WTC11 (cell line): ENCODE results near the gene DPP4. TPM values are rescaled to one million over a fixed set of nuclear protein-coding genes. Genes with fewer than 3 reads are reported as not detected.
A peak's percentile ranks its signal among the peaks of the same experiment; 100 is the strongest.

Source experiments
- ATAC-seq: fragments of 200-7000 bp; cut with Tn5 transposase; 2 replicates; pipeline ENCODE4 v1.10.0; 2021; ENCODE audit warnings: mild to moderate bottlenecking, moderate library complexity
- CTCF ChIA-PET: fragments of 300-600 bp; sonication (Branson Sonifier 250); formaldehyde crosslinking; loops from one replicate; lab custom pipeline; 2021; ENCODE audit warnings: antibody characterized with exemption; lab: Charles Lee
- POLR2A ChIA-PET: fragments of 350-600 bp; sonication (Branson Sonifier 250); formaldehyde crosslinking; loops from one replicate; lab custom pipeline; 2021; ENCODE audit warnings: antibody characterized with exemption; lab: Charles Lee
- DNase-seq: peaks from one replicate; pipeline ENCODE4 v3.0.0; 2021; ENCODE audit warnings: low spot score
- H3K27ac Mint-ChIP-seq: 2 replicates; pipeline ENCODE4 v1.8.0; 2021; ENCODE audit warnings: mixed read lengths
- H3K27me3 Mint-ChIP-seq: 2 replicates; pipeline ENCODE4 v1.8.0; 2021; ENCODE audit warnings: low read depth, mild to moderate bottlenecking, moderate library complexity, mixed read lengths
- H3K36me3 Mint-ChIP-seq: 2 replicates; pipeline ENCODE4 v1.8.0; 2021; ENCODE audit warnings: mixed read lengths
- H3K4me1 Mint-ChIP-seq: 2 replicates; pipeline ENCODE4 v1.8.0; 2022; ENCODE audit warnings: mixed read lengths
- H3K4me3 Mint-ChIP-seq: 2 replicates; pipeline ENCODE4 v1.8.0; 2021; ENCODE audit warnings: mild to moderate bottlenecking, moderate library complexity, mixed read lengths
- H3K9me3 Mint-ChIP-seq: 2 replicates; pipeline ENCODE4 v1.8.0; 2021; ENCODE audit warnings: mixed read lengths
- ELF4 ChIP-seq: sonication (generic); formaldehyde crosslinking; IDR thresholded peaks from 2 replicates; pipeline ENCODE4 v1.8.1; 2022; ENCODE audit warnings: low read depth, mild to moderate bottlenecking, moderate library complexity, missing genetic modification reagents
- EMX1 ChIP-seq: fragments of 250-450 bp; sonication (Bioruptor Pico); IDR thresholded peaks from 2 replicates; pipeline ENCODE4 v1.8.0; 2021; ENCODE audit warnings: mild to moderate bottlenecking
- ESRRA ChIP-seq: sonication (generic); formaldehyde crosslinking; IDR thresholded peaks from 2 replicates; pipeline ENCODE4 v1.8.1; 2022; ENCODE audit warnings: mild to moderate bottlenecking, missing genetic modification reagents, borderline replicate concordance
- ETV6 ChIP-seq: sonication (generic); formaldehyde crosslinking; IDR thresholded peaks from 2 replicates; pipeline ENCODE4 v1.8.1; 2022; ENCODE audit warnings: mild to moderate bottlenecking, missing genetic modification reagents
- FOXP1 ChIP-seq: sonication (generic); formaldehyde crosslinking; IDR thresholded peaks from 2 replicates; pipeline ENCODE4 v1.8.0; 2022; ENCODE audit warnings: missing genetic modification reagents, mild to moderate bottlenecking, moderate library complexity, borderline replicate concordance
- FOXP4 ChIP-seq: sonication (generic); formaldehyde crosslinking; IDR thresholded peaks from 2 replicates; pipeline ENCODE4 v1.8.0; 2022; ENCODE audit warnings: mild to moderate bottlenecking, missing genetic modification reagents
- GABPB1 ChIP-seq: sonication (generic); formaldehyde crosslinking; IDR thresholded peaks from 2 replicates; pipeline ENCODE4 v1.8.1; 2023; ENCODE audit warnings: mild to moderate bottlenecking, missing genetic modification reagents
- JAZF1 ChIP-seq: fragments of 250-450 bp; sonication (Bioruptor Pico); IDR thresholded peaks from 2 replicates; pipeline ENCODE4 v1.9.0; 2021; ENCODE audit warnings: moderate library complexity, mild to moderate bottlenecking, inconsistent platforms
- KAT7 ChIP-seq: sonication (generic); formaldehyde crosslinking; IDR thresholded peaks from 2 replicates; pipeline ENCODE4 v1.8.1; 2023; ENCODE audit warnings: missing genetic modification reagents, mild to moderate bottlenecking, borderline replicate concordance
- MYBL2 ChIP-seq: sonication (generic); formaldehyde crosslinking; IDR thresholded peaks from 2 replicates; pipeline ENCODE4 v1.8.1; 2023; ENCODE audit warnings: mild to moderate bottlenecking, moderate library complexity, missing genetic modification reagents
- NFATC4 ChIP-seq: fragments of 250-450 bp; sonication (Bioruptor Pico); IDR thresholded peaks from 2 replicates; pipeline ENCODE4 v1.9.0; 2021; ENCODE audit warnings: mild to moderate bottlenecking
- NFYB ChIP-seq: sonication (generic); formaldehyde crosslinking; conservative IDR thresholded peaks from 2 replicates; pipeline ENCODE4 v1.8.0; 2022; ENCODE audit warnings: low read depth, missing genetic modification reagents
- NR1H2 ChIP-seq: sonication (generic); formaldehyde crosslinking; IDR thresholded peaks from 2 replicates; pipeline ENCODE4 v1.9.0; 2021; ENCODE audit warnings: mild to moderate bottlenecking, moderate library complexity, missing genetic modification reagents
- PREB ChIP-seq: sonication (generic); formaldehyde crosslinking; IDR thresholded peaks from 2 replicates; pipeline ENCODE4 v1.8.1; 2022; ENCODE audit warnings: mild to moderate bottlenecking, missing genetic modification reagents, moderate library complexity, borderline replicate concordance
- RORB ChIP-seq: fragments of 250-450 bp; sonication (Bioruptor Pico); IDR thresholded peaks from 2 replicates; pipeline ENCODE4 v1.9.0; 2021; ENCODE audit warnings: mild to moderate bottlenecking
- USF1 ChIP-seq: sonication (generic); formaldehyde crosslinking; IDR thresholded peaks from 2 replicates; pipeline ENCODE4 v1.8.0; 2022; ENCODE audit warnings: mild to moderate bottlenecking, missing genetic modification reagents
- ZBTB21 ChIP-seq: sonication (generic); formaldehyde crosslinking; IDR thresholded peaks from 2 replicates; pipeline ENCODE4 v1.8.1; 2023; ENCODE audit warnings: mild to moderate bottlenecking, missing genetic modification reagents, borderline replicate concordance
- ZMAT4 ChIP-seq: fragments of 250-450 bp; sonication (Bioruptor Pico); IDR thresholded peaks from 2 replicates; pipeline ENCODE4 v1.9.0; 2021; ENCODE audit warnings: mild to moderate bottlenecking
- ZNF263 ChIP-seq: sonication (generic); formaldehyde crosslinking; IDR thresholded peaks from 2 replicates; pipeline ENCODE4 v1.8.1; 2022; ENCODE audit warnings: low read depth, mild to moderate bottlenecking, moderate library complexity, missing genetic modification reagents
- total RNA-seq: library from RNA; stranded (reverse); gene quantifications from 3 replicates; pipeline ENCODE4 v1.2.3, GENCODE V29; 2021
- TF ChIP-seq, protein P1 (sequence below): fragments of 250-450 bp; sonication (Bioruptor Pico); IDR thresholded peaks from 2 replicates; pipeline ENCODE4 v1.8.0; 2021; ENCODE audit warnings: mild to moderate bottlenecking
- TF ChIP-seq, protein P2 (sequence below): fragments of 250-450 bp; sonication (Bioruptor Pico); conservative IDR thresholded peaks from 2 replicates; pipeline ENCODE4 v1.9.0; 2021; ENCODE audit warnings: mild to moderate bottlenecking
- TF ChIP-seq, protein P3 (sequence below): sonication (generic); formaldehyde crosslinking; IDR thresholded peaks from 2 replicates; pipeline ENCODE4 v1.8.0; 2023; ENCODE audit warnings: missing genetic modification reagents

Gene DPP4
- total RNA-seq, 1 experiment from 2014 or later, result 3.6 TPM

DNA sequence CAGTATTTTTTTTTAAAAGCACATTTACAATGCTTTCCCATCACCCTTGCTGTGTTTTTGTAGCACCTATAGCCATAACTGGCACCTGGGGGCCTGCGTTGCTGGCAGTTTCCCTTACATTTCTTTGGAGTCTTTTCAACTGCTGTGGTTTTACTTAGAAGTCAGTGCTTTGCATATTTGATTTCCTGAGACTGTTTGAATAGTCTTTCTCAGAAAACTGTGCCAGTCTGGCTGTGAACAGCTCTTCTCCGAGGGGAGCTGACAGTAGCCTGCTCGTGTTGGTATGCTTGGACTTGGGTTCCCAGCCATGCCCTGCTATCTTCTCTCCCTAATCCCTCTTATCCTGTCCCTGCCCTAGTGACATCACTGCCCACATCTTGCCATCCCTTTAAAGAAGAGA lies 81.5 kb downstream of the DPP4 start:
- Mint-ChIP-seq H3K27me3 (no peaks in the 10 kb centered on the region), H3K27ac (no peak overlapping the region), H3K9me3 (no peaks in the 10 kb centered on the region), H3K4me3 (no peak overlapping the region), H3K4me1 (peaks cover 5% of the 10 kb centered on the region), H3K36me3 (no peaks in the 10 kb centered on the region)
- 0 out of 2 replicates have a peak, but pooled peaks have one; percentile 17 for ATAC-seq
- POLR2A ChIA-PET, result no interaction called here
- CTCF ChIA-PET, result interaction anchor here (1.3 kb wide), 1 partner anchor 132 kb away, joined by 3 read pairs; no protein-coding TSS in a partner anchor
- DNase-seq, result no peak
- TF ChIP-seq ESRRA (no peak), FOXP1 (CRISPR knock-in tag) (no peak), GABPB1 (CRISPR knock-in tag) (no peak), NFATC4 (CRISPR knock-in tag) (no peak), EMX1 (CRISPR knock-in tag) (no peak), JAZF1 (CRISPR knock-in tag) (no peak)
- TF ChIP-seq, protein P1, sequence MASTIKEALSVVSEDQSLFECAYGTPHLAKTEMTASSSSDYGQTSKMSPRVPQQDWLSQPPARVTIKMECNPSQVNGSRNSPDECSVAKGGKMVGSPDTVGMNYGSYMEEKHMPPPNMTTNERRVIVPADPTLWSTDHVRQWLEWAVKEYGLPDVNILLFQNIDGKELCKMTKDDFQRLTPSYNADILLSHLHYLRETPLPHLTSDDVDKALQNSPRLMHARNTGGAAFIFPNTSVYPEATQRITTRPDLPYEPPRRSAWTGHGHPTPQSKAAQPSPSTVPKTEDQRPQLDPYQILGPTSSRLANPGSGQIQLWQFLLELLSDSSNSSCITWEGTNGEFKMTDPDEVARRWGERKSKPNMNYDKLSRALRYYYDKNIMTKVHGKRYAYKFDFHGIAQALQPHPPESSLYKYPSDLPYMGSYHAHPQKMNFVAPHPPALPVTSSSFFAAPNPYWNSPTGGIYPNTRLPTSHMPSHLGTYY (CRISPR knock-in tag), result no peak
- TF ChIP-seq, all 79 proteins: peak for 0

GRCh38 chr2:161991991-161992390 lies 82.0 kb downstream of the DPP4 start:
- Mint-ChIP-seq H3K27me3 (no peaks in the 10 kb centered on the region), H3K27ac (no peak overlapping the region), H3K4me3 (no peak overlapping the region), H3K9me3 (no peaks in the 10 kb centered on the region), H3K36me3 (no peaks in the 10 kb centered on the region), H3K4me1 (peaks cover 5% of the 10 kb centered on the region)
- TF ChIP-seq, protein P2, sequence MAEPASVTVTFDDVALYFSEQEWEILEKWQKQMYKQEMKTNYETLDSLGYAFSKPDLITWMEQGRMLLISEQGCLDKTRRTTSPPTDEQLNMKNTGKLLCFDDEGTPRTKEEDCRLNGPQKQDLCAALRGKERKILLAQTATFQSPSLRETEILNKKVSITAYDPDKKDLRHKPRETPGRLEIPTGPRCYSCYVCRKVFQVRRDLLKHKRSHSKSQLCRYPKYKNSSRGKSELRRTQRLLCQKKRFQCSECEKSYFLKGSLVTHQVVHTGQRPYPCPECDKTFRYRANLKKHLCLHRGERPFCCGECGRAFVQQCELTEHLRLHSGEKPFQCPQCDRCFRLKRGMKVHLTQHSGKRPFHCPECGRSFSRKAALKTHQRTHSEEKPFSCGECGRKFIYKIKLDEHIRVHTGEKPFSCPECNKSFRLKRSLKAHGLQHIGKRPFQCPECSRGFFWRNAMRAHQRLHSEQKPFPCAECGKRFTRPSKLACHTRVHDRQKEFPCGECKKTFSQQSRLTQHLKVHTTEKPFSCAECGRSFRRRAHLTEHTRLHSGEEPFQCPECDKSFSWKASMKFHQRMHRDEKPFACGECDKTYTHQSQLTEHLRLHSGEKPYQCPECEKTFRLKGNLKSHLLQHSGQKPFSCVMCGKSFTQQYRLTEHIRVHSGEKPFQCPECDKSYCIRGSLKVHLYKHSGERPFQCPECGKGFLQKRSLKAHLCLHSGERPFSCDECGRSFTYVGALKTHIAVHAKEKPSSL (CRISPR knock-in tag), result no peak
- CTCF ChIA-PET, result interaction anchor here (1.3 kb wide), 1 partner anchor 132 kb away, joined by 3 read pairs; no protein-coding TSS in a partner anchor
- ATAC-seq, result no peak
- POLR2A ChIA-PET, result no interaction called here
- no peak for DNase-seq

DNA sequence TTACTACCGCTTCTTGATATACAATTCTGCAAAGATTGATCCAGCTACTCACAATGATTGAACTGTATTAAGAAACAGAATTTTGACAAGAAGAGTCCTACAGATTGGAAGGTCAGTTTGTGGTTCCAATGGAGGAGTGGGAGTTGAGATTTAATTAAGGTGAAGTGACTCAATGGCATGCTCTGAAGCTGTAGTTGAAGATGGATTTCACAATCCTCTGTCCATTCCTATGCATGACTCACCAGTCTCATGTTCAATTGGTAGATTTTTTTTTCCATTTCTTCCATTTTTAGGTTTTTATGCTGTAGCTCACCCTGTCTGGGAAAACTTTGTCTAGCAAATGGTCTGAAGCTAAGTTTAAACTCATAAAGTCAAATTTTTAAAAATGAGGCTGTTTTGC lies 83.3 kb downstream of the DPP4 start:
- TF ChIP-seq FOXP4 (CRISPR knock-in tag) (no peak), PREB (CRISPR knock-in tag) (no peak), KAT7 (CRISPR knock-in tag) (no peak), NR1H2 (CRISPR knock-in tag) (no peak), ETV6 (CRISPR knock-in tag) (no peak), ZMAT4 (CRISPR knock-in tag) (no peak), USF1 (CRISPR knock-in tag) (no peak), MYBL2 (no peak), ZNF263 (CRISPR knock-in tag) (no peak), ELF4 (CRISPR knock-in tag) (no peak), NFYB (CRISPR knock-in tag) (no peak), RORB (CRISPR knock-in tag) (no peak), ZBTB21 (CRISPR knock-in tag) (no peak)
- TF ChIP-seq, protein P3, sequence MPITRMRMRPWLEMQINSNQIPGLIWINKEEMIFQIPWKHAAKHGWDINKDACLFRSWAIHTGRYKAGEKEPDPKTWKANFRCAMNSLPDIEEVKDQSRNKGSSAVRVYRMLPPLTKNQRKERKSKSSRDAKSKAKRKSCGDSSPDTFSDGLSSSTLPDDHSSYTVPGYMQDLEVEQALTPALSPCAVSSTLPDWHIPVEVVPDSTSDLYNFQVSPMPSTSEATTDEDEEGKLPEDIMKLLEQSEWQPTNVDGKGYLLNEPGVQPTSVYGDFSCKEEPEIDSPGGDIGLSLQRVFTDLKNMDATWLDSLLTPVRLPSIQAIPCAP, result no peak
- CTCF ChIA-PET, result interaction anchor here (1.3 kb wide), 1 partner anchor 9 kb away, joined by 5 read pairs; no protein-coding TSS in a partner anchor
- Mint-ChIP-seq H3K36me3 (no peaks in the 10 kb centered on the region), H3K9me3 (no peaks in the 10 kb centered on the region), H3K4me1 (peaks cover 5% of the 10 kb centered on the region), H3K4me3 (no peak overlapping the region), H3K27ac (no peak overlapping the region), H3K27me3 (no peaks in the 10 kb centered on the region)
- DNase-seq (no peak), ATAC-seq (no peak)
- POLR2A ChIA-PET, result interaction anchor here (0.7 kb wide), 1 partner anchor 22 kb away, joined by 4 read pairs; no protein-coding TSS in a partner anchor
